GM19023 (cell line): ENCODE results near the gene RBM15B.
A peak's percentile ranks its signal among the peaks of the same experiment; 100 is the strongest.
"Not testable (repeated sequence)": the region's sequence is repeated elsewhere in the genome, so short reads cannot be mapped to it uniquely, and the experiment has no call there.

Experiments
- ATAC-seq: cut with Tn5 transposase; IDR thresholded peaks from one replicate; pipeline ENCODE4 v1.9.1; 2021; ENCODE audit warnings: mild to moderate bottlenecking, moderate library complexity; ENCODE audit not compliant: unreplicated experiment

RBM15B gene

GRCh38 chr3:51391075-51391565 lies at the start of gene RBM15B:
Gene RBM15B (plus strand): TSS chr3:51391285. CDS start chr3:51391400, 115 bp downstream.
- peak; percentile 94 for ATAC-seq

GRCh38 chr3:51343918-51344687 lies 47.0 kb upstream of the RBM15B start:
- ATAC-seq, result no peak

- ATAC-seq, result no peak
These were observed 40.3 kb upstream of the RBM15B start for GRCh38 chr3:51350751-51351150.

- ATAC-seq, result no peak
These were observed 38.0 kb upstream of the RBM15B start for GRCh38 chr3:51353131-51353530.

GRCh38 chr3:51353691-51354090 lies 37.4 kb upstream of the RBM15B start:
- ATAC-seq, result no peak

GRCh38 chr3:51354172-51354571 lies 36.9 kb upstream of the RBM15B start:
- ATAC-seq, result no peak

- no peak for ATAC-seq
These were observed 36.1 kb upstream of the RBM15B start for GRCh38 chr3:51354731-51355615.

GRCh38 chr3:51355891-51356578 lies 35.0 kb upstream of the RBM15B start:
- no peak for ATAC-seq

GRCh38 chr3:51357856-51358255 lies 33.2 kb upstream of the RBM15B start:
- no peak for ATAC-seq

GRCh38 chr3:51358981-51359380 lies 32.1 kb upstream of the RBM15B start:
- ATAC-seq, result no peak

GRCh38 chr3:51360806-51361205 lies 30.3 kb upstream of the RBM15B start:
- no peak for ATAC-seq

GRCh38 chr3:51361746-51362145 lies 29.3 kb upstream of the RBM15B start:
- ATAC-seq, result no peak

GRCh38 chr3:51362476-51362875 lies 28.6 kb upstream of the RBM15B start:
- no peak for ATAC-seq

GRCh38 chr3:51368276-51368675 lies 22.8 kb upstream of the RBM15B start:
- ATAC-seq, result not testable (repeated sequence)

GRCh38 chr3:51371943-51372557 lies 19.0 kb upstream of the RBM15B start:
- ATAC-seq, result no peak

- ATAC-seq, result no peak
These were observed 17.2 kb upstream of the RBM15B start for GRCh38 chr3:51373658-51374421.

GRCh38 chr3:51374456-51374855 lies 16.6 kb upstream of the RBM15B start:
- no peak for ATAC-seq

- ATAC-seq, result no peak
These were observed 15.9 kb upstream of the RBM15B start for GRCh38 chr3:51375136-51375535.

- no peak for ATAC-seq
These were observed 15.5 kb upstream of the RBM15B start for GRCh38 chr3:51375571-51375970.

GRCh38 chr3:51378065-51378464 lies 13.0 kb upstream of the RBM15B start:
- no peak for ATAC-seq
